ENCODE measurements around the gene ZNF91.
"Not testable (repeated sequence)": the region's sequence is repeated elsewhere in the genome, so short reads cannot be mapped to it uniquely, and the experiment has no call there.

ZNF91 gene

GRCh38 chr19:23385404-23385803 is 9.9 kb downstream of the ZNF91 start:
- TF ChIP-seq CTCF (IDR thresholded peaks at IDR 0.05; ENCODE audit: borderline replicate concordance, control extremely low read depth, extremely low read depth, insufficient read depth, missing control alignments) = no peak
- no peak for DNase-seq (ENCODE audit: low spot score)
- in situ Hi-C loops (cut with MboI; ENCODE audit: low sequenced_read_pairs, unreplicated experiment) = no loop called here

- TF ChIP-seq CTCF (IDR thresholded peaks at IDR 0.05; ENCODE audit: borderline replicate concordance, control extremely low read depth, extremely low read depth, insufficient read depth, missing control alignments) = no peak
- in situ Hi-C loops (cut with MboI; ENCODE audit: low sequenced_read_pairs, unreplicated experiment) = no loop called here
- no peak for DNase-seq (ENCODE audit: low spot score)
These were observed 10.4 kb downstream of the ZNF91 start for GRCh38 chr19:23384858-23385257.

- TF ChIP-seq CTCF (IDR thresholded peaks at IDR 0.05; ENCODE audit: borderline replicate concordance, control extremely low read depth, extremely low read depth, insufficient read depth, missing control alignments) = no peak
- in situ Hi-C loops (cut with MboI; ENCODE audit: low sequenced_read_pairs, unreplicated experiment) = no loop called here
These were observed 11.1 kb downstream of the ZNF91 start for GRCh38 chr19:23384166-23384565.

GRCh38 chr19:23382955-23383354 is 12.3 kb downstream of the ZNF91 start:
- TF ChIP-seq CTCF (IDR thresholded peaks at IDR 0.05; ENCODE audit: borderline replicate concordance, control extremely low read depth, extremely low read depth, insufficient read depth, missing control alignments) = no peak
- DNase-seq (ENCODE audit: low spot score) = no peak
- in situ Hi-C loops (cut with MboI; ENCODE audit: low sequenced_read_pairs, unreplicated experiment) = no loop called here

More at GRCh38 chr19:23384166-23384565, 11.1 kb downstream of the ZNF91 start:
- no peak for DNase-seq (ENCODE audit: low spot score)

GRCh38 chr19:23381114-23381513 is 14.2 kb downstream of the ZNF91 start:
- TF ChIP-seq CTCF (IDR thresholded peaks at IDR 0.05; ENCODE audit: borderline replicate concordance, control extremely low read depth, extremely low read depth, insufficient read depth, missing control alignments) = no peak
- in situ Hi-C loops (cut with MboI; ENCODE audit: low sequenced_read_pairs, unreplicated experiment) = no loop called here
- no peak for DNase-seq (ENCODE audit: low spot score)

- in situ Hi-C loops (cut with MboI; ENCODE audit: low sequenced_read_pairs, unreplicated experiment); DNase-seq (ENCODE audit: low spot score): not testable (repeated sequence)
These were observed 15.6 kb downstream of the ZNF91 start for GRCh38 chr19:23379671-23380070.

- no peak for DNase-seq (ENCODE audit: low spot score)
- in situ Hi-C loops (cut with MboI; ENCODE audit: low sequenced_read_pairs, unreplicated experiment) = no loop called here
- TF ChIP-seq CTCF (IDR thresholded peaks at IDR 0.05; ENCODE audit: borderline replicate concordance, control extremely low read depth, extremely low read depth, insufficient read depth, missing control alignments) = no peak
These were observed 16.3 kb downstream of the ZNF91 start for GRCh38 chr19:23378948-23379347.
